ENCODE results near the gene U2AF2.
A peak's percentile ranks its signal among the peaks of the same experiment; 100 is the strongest.

The U2AF2 gene

DNA sequence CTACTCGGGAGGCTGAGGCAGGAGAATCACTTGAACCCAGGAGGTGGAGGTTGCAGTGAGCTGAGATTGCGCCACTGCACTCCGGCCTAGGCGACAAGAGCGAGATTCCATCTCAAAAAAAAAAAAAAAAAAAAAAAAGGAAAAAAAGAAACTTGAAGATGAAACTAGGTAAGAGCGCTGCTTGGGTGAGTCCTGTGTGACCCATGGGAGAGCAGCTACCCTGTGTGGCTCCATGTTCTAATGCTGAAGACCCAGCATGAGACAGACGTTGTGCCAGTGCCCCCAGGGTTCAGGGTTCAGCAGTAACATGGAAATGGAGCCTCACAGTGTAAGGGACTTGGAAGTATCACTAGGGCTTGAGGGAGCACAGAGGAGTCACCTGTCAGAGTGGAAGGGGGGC, 36.4 kb upstream of the U2AF2 start:
- peaks cover 51 to 82% (median 61%) of the 10 kb centered on the region in 11 experiments for H3K36me3 ChIP-seq
- TF ChIP-seq Cebpa-rat (IDR thresholded peaks at IDR 0.05), result no peak
- no peak overlapping the region for H3K9ac ChIP-seq
- no peaks in the 10 kb centered on the region for H3K9me3 ChIP-seq (replicated peaks in 1 of 11)
- peaks cover 13 to 28% (median 20%) of the 10 kb centered on the region in 10 experiments for H3K4me1 ChIP-seq
- H3K4me2 ChIP-seq, result no peak overlapping the region
- H3K27ac ChIP-seq, result no peak overlapping the region
- peaks cover 4 to 39% (median 21%) of the 10 kb centered on the region in 11 experiments; a peak in 14 of 22 replicates for H4K20me1 ChIP-seq
- H3K27me3 ChIP-seq, result no peaks in the 10 kb centered on the region
- H3K4me3 ChIP-seq, result no peak overlapping the region

DNA sequence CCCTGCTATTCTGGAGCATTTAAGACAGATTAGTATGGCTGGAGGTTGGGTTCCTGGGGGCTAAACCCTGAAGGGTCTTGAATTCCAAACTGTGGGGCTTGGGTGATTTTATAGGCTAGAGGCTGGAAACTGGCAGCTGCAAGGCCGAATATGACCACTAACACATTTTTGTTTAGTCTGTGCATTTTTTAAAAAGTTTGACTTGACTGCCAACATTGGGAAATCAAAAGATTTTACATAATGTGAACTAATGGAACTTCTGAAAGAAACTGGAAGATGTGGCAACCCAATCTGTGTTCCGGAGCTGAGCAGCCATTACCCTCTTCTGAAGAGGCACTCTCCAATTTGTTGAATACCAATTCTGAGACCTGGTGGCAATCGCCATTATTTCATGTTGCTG, 35.5 kb upstream of the U2AF2 start:
- H3K27ac ChIP-seq, result no peak overlapping the region
- TF ChIP-seq Cebpa-rat (IDR thresholded peaks at IDR 0.05), result no peak
- H3K4me3 ChIP-seq, result no peak overlapping the region
- no peak overlapping the region for H3K9ac ChIP-seq
- no peaks in the 10 kb centered on the region for H3K9me3 ChIP-seq (replicated peaks in 1 of 11)
- no peaks in the 10 kb centered on the region for H3K27me3 ChIP-seq
- H3K4me2 ChIP-seq, result peak overlapping the region in 2 of 11 experiments; percentile 7 to 70; a peak in 1 of 22 replicates
- H4K20me1 ChIP-seq, result peaks cover 7 to 41% (median 20%) of the 10 kb centered on the region in 11 experiments; a peak in 14 of 22 replicates
- H3K36me3 ChIP-seq, result peaks cover 49 to 76% (median 56%) of the 10 kb centered on the region in 11 experiments
- H3K4me1 ChIP-seq, result peaks cover 18 to 34% (median 25%) of the 10 kb centered on the region in 10 experiments

DNA sequence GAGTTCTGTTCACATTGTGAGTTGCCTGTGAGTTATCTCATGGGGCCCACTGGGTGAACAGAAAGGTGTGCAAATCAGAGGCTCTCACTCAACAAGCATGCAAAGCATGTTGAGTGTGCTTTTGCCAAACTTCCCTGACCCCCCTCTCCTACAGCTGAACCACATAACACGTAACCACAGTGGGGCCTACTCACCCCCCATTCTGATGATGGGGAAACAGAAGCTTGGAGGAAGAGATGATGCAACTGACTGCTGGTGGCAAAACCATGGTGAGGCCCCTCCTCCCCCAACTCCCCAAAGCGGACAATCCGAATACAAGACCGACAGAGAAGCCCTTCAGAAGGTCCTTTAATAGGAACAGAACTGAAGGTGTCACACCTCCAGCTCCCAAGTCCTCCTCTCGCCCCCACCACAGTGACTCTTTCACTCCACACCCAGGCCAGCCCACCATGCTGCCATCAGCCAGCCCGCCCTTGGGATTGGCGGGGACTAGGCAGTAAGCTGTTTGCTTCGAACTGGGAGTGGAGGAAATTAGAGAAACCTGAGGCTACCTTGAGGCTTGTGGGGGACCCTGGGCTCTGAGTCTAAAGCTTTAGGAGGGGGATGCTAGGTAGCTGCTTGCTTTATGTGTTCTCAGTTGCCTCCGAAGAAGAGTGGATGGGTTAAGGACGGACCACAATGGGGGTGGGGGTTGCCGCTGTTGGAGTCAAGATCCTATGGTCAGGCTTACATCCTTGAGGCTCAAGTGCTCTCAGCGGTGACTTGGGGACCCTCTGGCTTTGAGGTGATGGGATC, 34.2 kb upstream of the U2AF2 start:
- no peaks in the 10 kb centered on the region for H3K27me3 ChIP-seq
- no peak overlapping the region for H3K4me3 ChIP-seq
- peaks cover 26 to 40% (median 31%) of the 10 kb centered on the region in 10 experiments for H3K4me1 ChIP-seq
- H3K36me3 ChIP-seq, result peaks cover 37 to 65% (median 44%) of the 10 kb centered on the region in 11 experiments
- peaks cover 7 to 32% (median 15%) of the 10 kb centered on the region in 11 experiments; a peak in 14 of 22 replicates for H4K20me1 ChIP-seq
- peak overlapping the region; percentile 37 to 78 (median 60); a peak in 20 of 22 replicates for H3K4me2 ChIP-seq
- peak in 5 of 11 experiments; percentile 38 to 72 (median 58); a peak in 7 of 22 replicates for TF ChIP-seq Cebpa-rat (IDR thresholded peaks at IDR 0.05)
- peak overlapping the region in 4 of 11 experiments; percentile 5 to 29 (median 12); a peak in 4 of 22 replicates for H3K9ac ChIP-seq
- peak overlapping the region in 10 of 11 experiments; percentile 6 to 65 (median 54); a peak in 19 of 22 replicates for H3K27ac ChIP-seq
- H3K9me3 ChIP-seq (replicated peaks in 1 of 11), result no peaks in the 10 kb centered on the region

DNA sequence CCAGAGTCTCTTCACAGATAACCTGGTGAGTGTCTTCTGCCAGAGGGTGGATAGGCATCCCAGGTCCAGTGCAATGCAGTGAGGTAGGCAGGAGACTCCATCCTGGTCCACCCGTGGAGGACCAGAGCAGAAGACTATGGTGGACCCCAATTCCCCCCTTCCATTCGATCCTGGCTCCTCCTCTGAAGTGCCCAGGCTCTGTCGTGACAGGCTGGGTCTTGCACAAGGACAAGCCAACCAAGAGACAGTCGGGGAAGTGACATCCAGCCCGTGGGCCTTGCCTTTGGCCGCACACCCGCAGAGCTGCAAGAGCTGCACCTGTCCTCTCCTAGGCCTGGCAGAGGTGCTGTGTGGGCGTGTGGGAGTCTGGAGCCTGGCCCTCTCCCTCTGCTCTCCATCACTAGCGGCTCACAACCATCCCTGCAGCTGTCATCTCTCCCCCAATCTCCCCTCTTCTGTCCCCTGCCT, 33.6 kb upstream of the U2AF2 start:
- peaks cover 5 to 25% (median 13%) of the 10 kb centered on the region in 11 experiments; a peak in 13 of 22 replicates for H4K20me1 ChIP-seq
- peak overlapping the region in 9 of 11 experiments; percentile 42 to 65 (median 54); a peak in 15 of 22 replicates for H3K27ac ChIP-seq
- peak overlapping the region in 1 of 11 experiments; percentile 13; a peak in 1 of 22 replicates for H3K9ac ChIP-seq
- H3K4me2 ChIP-seq, result peak overlapping the region in 8 of 11 experiments; percentile 13 to 78 (median 62); a peak in 12 of 22 replicates
- peaks cover 26 to 40% (median 31%) of the 10 kb centered on the region in 10 experiments for H3K4me1 ChIP-seq
- no peaks in the 10 kb centered on the region for H3K27me3 ChIP-seq
- no peak overlapping the region for H3K4me3 ChIP-seq
- H3K36me3 ChIP-seq, result peaks cover 31 to 58% (median 38%) of the 10 kb centered on the region in 11 experiments
- H3K9me3 ChIP-seq (replicated peaks in 1 of 11), result no peaks in the 10 kb centered on the region
- TF ChIP-seq Cebpa-rat (IDR thresholded peaks at IDR 0.05), result no peak

DNA sequence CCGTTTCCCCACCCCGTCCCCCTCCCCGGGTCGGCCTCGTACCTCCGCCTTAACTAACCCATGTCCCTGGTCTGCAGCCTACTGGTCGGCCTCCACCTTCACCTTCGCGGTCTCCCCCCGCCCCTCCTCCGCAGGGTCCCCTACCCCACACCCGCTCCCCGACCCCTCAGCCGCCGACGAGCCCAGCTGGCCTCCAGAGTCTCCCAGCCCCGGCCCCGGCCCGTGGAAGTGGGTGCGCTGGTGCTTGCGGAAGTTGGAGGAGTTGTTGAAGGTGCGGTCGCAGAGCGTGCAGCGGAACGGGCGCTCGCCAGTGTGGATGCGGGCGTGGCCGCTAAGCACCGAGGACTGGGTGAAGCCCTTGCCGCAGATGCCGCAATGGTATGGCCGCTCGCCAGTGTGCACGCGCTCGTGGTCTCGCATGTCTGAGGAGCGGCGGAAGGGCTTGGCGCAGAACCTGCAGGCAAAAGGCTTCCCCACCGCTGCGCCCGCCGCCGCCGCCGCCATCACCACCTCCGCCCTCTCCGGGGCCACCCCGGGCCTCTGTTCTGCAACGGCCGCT, 33.1 kb upstream of the U2AF2 start:
- Histone ChIP-seq H3K4me3 (no peak overlapping the region), H3K9me3 (replicated peaks in 1 of 11) (no peaks in the 10 kb centered on the region), H3K27me3 (no peaks in the 10 kb centered on the region), H3K27ac (no peak overlapping the region), H3K9ac (no peak overlapping the region), H3K36me3 (peaks cover 26 to 53% (median 33%) of the 10 kb centered on the region in 11 experiments), H3K4me2 (no peak overlapping the region), H4K20me1 (peaks cover 0 to 20% (median 13%) of the 10 kb centered on the region in 11 experiments; a peak in 11 of 22 replicates), H3K4me1 (peaks cover 27 to 40% (median 32%) of the 10 kb centered on the region in 10 experiments)
- TF ChIP-seq Cebpa-rat (IDR thresholded peaks at IDR 0.05), result no peak

DNA sequence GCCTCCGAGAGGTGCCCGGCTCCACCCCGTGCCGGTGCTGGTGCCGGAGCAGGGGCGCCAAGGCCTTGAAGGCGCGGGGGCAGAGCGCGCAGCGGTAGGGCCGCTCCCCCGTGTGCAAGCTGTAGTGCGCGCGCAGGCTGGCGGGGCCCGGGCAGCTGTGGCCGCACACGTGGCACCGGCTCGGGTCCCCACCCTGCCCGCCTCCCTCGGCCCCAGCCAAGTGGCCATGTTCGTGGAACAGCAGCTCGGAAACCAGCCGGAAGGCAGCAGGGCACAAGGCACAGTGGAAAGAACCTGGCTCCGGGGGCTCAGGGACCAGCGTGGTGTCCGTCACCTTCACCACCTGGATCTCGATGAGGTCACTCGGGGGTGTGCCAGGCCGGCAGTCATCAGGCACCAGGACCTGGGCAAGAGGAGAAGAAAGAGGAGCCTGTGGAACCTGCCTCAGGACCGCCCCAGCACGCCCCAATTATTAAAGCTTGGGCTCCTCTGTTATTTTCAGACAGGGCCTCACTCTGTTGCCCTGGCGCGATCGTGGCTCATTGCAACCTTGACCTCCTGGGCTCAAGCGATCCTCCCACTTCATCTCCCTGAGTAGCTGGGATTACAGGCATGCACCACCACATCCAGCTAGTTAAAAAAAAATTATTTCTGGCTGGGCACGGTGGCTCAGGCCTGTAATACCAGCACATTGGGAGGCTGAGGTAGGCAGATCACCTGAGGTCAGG, 32.4 kb upstream of the U2AF2 start:
- TF ChIP-seq Cebpa-rat (IDR thresholded peaks at IDR 0.05), result no peak
- H3K27ac ChIP-seq, result no peak overlapping the region

DNA sequence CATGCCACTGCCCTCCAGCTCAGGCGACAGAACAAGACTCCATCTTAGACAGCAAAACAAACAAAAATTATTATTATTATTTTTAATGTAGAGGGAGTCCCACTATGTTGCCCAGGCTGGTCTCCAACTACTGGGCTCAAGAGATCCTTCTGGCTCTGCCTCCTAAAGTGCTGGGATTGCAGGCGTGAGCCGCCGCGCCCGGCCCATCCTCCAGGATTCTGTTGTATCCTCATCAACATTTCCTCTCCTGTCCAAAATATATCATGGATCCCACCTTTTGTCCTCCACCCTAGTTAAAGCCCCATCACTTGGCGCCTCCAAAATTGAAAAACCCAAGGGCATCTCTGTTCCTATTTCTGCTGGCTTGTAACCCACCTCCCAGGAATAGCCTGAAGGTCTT, 31.7 kb upstream of the U2AF2 start:
- H3K36me3 ChIP-seq, result peaks cover 16 to 41% (median 22%) of the 10 kb centered on the region in 11 experiments; a peak in 19 of 22 replicates
- no peak overlapping the region for H3K4me3 ChIP-seq
- no peak overlapping the region for H3K9ac ChIP-seq
- peak overlapping the region in 10 of 11 experiments; percentile 9 to 35 (median 20); a peak in 7 of 22 replicates for H3K4me2 ChIP-seq
- H4K20me1 ChIP-seq, result peaks cover 0 to 20% (median 12%) of the 10 kb centered on the region in 11 experiments; a peak in 10 of 22 replicates
- H3K27me3 ChIP-seq, result no peaks in the 10 kb centered on the region
- no peak for TF ChIP-seq Cebpa-rat (IDR thresholded peaks at IDR 0.05)
- H3K4me1 ChIP-seq, result peaks cover 27 to 40% (median 32%) of the 10 kb centered on the region in 10 experiments
- peak overlapping the region in 1 of 11 experiments; percentile 29; a peak in 1 of 22 replicates for H3K27ac ChIP-seq
- no peaks in the 10 kb centered on the region for H3K9me3 ChIP-seq (replicated peaks in 1 of 11)

More for the DNA sequence above, 32.4 kb upstream of the U2AF2 start:
- H3K4me2 ChIP-seq, result no peak overlapping the region
- no peaks in the 10 kb centered on the region for H3K9me3 ChIP-seq (replicated peaks in 1 of 11)
- peaks cover 21 to 48% (median 28%) of the 10 kb centered on the region in 11 experiments for H3K36me3 ChIP-seq
- H4K20me1 ChIP-seq, result peaks cover 0 to 20% (median 12%) of the 10 kb centered on the region in 11 experiments; a peak in 10 of 22 replicates
- peaks cover 27 to 40% (median 32%) of the 10 kb centered on the region in 10 experiments for H3K4me1 ChIP-seq
- H3K4me3 ChIP-seq, result no peak overlapping the region
- no peak overlapping the region for H3K9ac ChIP-seq
- no peaks in the 10 kb centered on the region for H3K27me3 ChIP-seq

DNA sequence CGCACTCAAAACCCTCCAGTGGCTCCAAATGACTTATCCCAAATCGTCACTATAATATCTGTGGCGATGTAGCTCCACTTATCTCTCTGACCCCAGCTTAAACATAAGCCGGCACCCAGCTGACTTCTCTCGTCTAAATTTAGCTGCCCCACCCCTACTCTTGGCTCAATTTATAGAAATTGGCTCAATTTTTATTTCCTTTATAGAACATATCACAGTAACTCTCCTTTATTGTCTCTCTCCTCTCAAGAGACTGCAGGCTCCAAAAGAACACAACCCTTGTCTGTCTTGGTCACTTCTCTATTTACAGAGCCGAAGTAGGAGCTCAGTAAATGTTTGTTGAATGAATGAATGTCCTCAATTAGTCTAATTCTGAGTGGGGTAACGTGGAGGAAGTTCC, 31.3 kb upstream of the U2AF2 start:
- Histone ChIP-seq H3K4me2 (peak overlapping the region; percentile 9 to 50 (median 24); a peak in 13 of 22 replicates), H3K4me3 (peak overlapping the region in 9 of 10 experiments; percentile 32 to 61 (median 55); a peak in 14 of 20 replicates), H4K20me1 (peaks cover 0 to 20% (median 12%) of the 10 kb centered on the region in 11 experiments; a peak in 10 of 22 replicates), H3K27me3 (no peaks in the 10 kb centered on the region), H3K27ac (peak overlapping the region in 5 of 11 experiments; percentile 9 to 47 (median 21); a peak in 5 of 22 replicates), H3K4me1 (peaks cover 30 to 40% (median 34%) of the 10 kb centered on the region in 10 experiments), H3K36me3 (peaks cover 16 to 36% (median 21%) of the 10 kb centered on the region in 11 experiments; a peak in 19 of 22 replicates), H3K9ac (peak overlapping the region in 1 of 11 experiments; percentile 18; a peak in 1 of 22 replicates), H3K9me3 (replicated peaks in 1 of 11) (no peaks in the 10 kb centered on the region)
- no peak for TF ChIP-seq Cebpa-rat (IDR thresholded peaks at IDR 0.05)

Data from BLaER1 treated with 17β-estradiol and CSF1 and Interleukin-3, amounts not matched to agents 10 nM and 100 nM (cell line).